ENCODE results near the gene FDPS. TPM values are rescaled to one million over a fixed set of nuclear protein-coding genes. Genes with fewer than 3 reads are reported as not detected.

The FDPS gene
- 100 to 1,000 TPM in 1 of 4 donors, 10 to 100 TPM in 3; 71.2 to 125 (median 81.0) TPM for total RNA-seq

GRCh38 chr1:155308493-155309422 is at the start of gene FDPS:
Gene FDPS, plus strand, starts transcription at chr1:155308866. Its CDS starts 924 bp downstream, at chr1:155309790.
- Histone ChIP-seq H3K4me1 (peaks cover 0 to 32% (median 14%) of the 10 kb centered on the region in 3 donors), H3K27ac (peak within 1 kb of the TSS; percentile 71 to 91 (median 89)), H3K4me3 (peak within 1 kb of the TSS; percentile 61 to 76), H3K27me3 (no peaks in the 10 kb centered on the region), H3K36me3 (peaks cover 0 to 34% of the 10 kb centered on the region in 2 donors), H3K9me3 (no peaks in the 10 kb centered on the region)
- WGBS, 2 donors (ENCODE audit: low coverage in 1 of 2): 0% methylated on average over 14 of the region's 51 CpGs
- TF ChIP-seq EP300 (IDR thresholded peaks at IDR 0.05) (no peak), POLR2A (IDR thresholded peaks at IDR 0.05) (peak; percentile 28 to 35), POLR2AphosphoS5 (IDR thresholded peaks at IDR 0.05) (peak; percentile 80)
- TF ChIP-seq, protein P1, sequence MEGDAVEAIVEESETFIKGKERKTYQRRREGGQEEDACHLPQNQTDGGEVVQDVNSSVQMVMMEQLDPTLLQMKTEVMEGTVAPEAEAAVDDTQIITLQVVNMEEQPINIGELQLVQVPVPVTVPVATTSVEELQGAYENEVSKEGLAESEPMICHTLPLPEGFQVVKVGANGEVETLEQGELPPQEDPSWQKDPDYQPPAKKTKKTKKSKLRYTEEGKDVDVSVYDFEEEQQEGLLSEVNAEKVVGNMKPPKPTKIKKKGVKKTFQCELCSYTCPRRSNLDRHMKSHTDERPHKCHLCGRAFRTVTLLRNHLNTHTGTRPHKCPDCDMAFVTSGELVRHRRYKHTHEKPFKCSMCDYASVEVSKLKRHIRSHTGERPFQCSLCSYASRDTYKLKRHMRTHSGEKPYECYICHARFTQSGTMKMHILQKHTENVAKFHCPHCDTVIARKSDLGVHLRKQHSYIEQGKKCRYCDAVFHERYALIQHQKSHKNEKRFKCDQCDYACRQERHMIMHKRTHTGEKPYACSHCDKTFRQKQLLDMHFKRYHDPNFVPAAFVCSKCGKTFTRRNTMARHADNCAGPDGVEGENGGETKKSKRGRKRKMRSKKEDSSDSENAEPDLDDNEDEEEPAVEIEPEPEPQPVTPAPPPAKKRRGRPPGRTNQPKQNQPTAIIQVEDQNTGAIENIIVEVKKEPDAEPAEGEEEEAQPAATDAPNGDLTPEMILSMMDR (IDR thresholded peaks at IDR 0.05): peak in 3 of 4 experiments; percentile 5 to 64 (median 64)
- ATAC-seq: peak; percentile 100

DNA sequence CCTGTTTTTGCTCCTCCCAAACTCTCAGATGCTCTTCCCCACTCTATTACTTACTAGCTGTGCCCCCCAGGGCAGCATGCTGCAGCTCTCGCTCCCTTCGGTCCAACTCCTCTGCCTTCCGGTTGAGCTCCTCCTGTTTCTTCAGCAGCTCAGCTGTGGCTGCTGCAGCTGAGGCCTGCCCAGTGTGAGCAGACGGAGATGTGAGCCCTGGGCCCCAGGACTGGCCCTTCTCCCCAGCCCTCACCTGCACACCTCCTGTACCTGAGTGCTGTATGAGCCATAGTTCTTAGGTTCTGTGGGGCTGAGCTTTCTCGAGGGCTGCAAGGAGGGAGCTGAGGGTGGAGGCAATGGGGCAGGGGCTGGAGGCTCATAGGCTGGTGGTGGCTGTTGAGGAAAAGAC is 48.4 kb upstream of the FDPS start:
- Histone ChIP-seq H3K27ac (peak overlapping the region in 2 of 4 donors; percentile 86), H3K4me3 (no peak overlapping the region), H3K36me3 (peaks cover 3 to 66% of the 10 kb centered on the region in 2 donors), H3K9me3 (no peaks in the 10 kb centered on the region), H3K4me1 (peaks cover 3 to 44% (median 14%) of the 10 kb centered on the region in 3 donors), H3K27me3 (no peaks in the 10 kb centered on the region)
- TF ChIP-seq POLR2A (IDR thresholded peaks at IDR 0.05) (no peak), POLR2AphosphoS5 (IDR thresholded peaks at IDR 0.05) (no peak)
- TF ChIP-seq, protein P1 (IDR thresholded peaks at IDR 0.05): no peak
- no CpG with 5 or more reads among the region's 5 CpGs for WGBS, 2 donors (ENCODE audit: low coverage in 1 of 2)
- ATAC-seq: no peak

DNA sequence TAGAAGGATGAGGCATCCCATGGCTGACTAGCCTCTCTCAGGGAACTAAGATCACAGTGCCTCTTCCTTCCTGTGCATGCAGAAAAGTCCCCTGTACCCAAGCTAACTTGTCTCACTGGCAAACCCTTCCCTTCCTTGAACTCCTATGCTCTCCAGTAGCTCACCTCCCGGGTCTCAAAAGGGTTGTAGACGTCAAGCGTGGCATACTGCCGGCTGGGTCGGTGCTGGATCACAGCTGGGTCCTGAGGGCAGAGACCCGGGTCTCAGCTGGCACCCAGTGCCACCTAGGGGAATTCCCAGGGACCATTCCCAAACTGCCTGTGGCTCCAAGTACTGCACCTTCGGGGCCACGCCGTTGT is 47.2 kb upstream of the FDPS start:
- H3K36me3 ChIP-seq: peaks cover 3 to 76% of the 10 kb centered on the region in 2 donors
- ATAC-seq: no peak

DNA sequence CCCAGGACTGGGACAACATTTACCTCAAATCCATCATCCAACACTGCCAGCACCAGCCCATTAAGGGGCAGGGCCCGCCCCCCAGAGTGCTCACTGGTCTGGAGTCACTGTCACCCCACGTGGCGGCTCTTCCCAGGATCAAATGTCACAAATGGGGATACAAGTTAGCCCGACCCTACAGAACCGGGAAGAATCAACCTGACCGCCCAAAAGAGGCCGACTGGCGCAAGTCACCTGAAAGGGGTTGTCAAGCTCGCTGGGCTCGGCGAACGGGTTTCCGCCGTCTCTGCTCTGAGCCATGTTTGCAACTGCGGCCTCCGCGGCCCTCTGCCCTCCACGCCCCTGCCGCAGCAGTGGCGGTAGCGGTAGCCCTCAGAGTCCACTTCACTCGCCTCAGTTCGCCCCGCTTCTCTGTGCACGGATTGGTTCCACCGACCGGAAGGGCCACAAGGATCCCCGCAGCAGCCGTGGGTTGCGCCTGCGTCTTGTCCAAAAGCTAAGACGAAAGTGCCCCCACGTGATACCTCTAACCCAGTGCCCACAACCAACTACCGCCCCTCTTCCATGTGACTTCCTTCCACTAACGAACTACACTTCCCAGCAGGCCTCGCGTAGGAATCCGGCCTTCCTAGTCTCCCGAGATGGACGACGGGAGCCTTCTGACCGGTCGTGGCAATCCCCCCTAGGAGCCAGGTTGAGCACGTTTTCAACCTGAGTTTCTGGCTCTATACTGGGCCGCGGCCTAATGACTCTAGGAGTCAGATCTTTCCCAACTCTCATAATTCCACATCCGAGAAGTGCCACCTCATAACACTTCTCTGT is 46.6 kb upstream of the FDPS start, which contains the start of gene SCAMP3:
SCAMP3 (minus strand) TSS at position 509 of the 822 bp plus-strand sequence; CDS start at position 300, 209 bp downstream.
- Histone ChIP-seq H3K36me3 (peaks cover 3 to 76% of the 10 kb centered on the region in 2 donors), H3K27me3 (no peaks in the 10 kb centered on the region), H3K4me3 (peak within 1 kb of the TSS; percentile 76 to 78), H3K4me1 (peaks cover 3 to 30% (median 14%) of the 10 kb centered on the region in 3 donors), H3K9me3 (no peaks in the 10 kb centered on the region), H3K27ac (peak within 1 kb of the TSS; percentile 62 to 91 (median 86))
- no peak for TF ChIP-seq EP300 (IDR thresholded peaks at IDR 0.05)
- TF ChIP-seq POLR2AphosphoS5 (IDR thresholded peaks at IDR 0.05): peak; percentile 86
- TF ChIP-seq POLR2A (IDR thresholded peaks at IDR 0.05): peak; percentile 69 to 70
- TF ChIP-seq, protein P1 (IDR thresholded peaks at IDR 0.05): no peak
- peak; percentile 99 for ATAC-seq
- WGBS, 2 donors (ENCODE audit: low coverage in 1 of 2): 0% methylated on average over 8 to 22 of the region's 47 CpGs

More for the DNA sequence above, 47.2 kb upstream of the FDPS start:
- no peaks in the 10 kb centered on the region for H3K27me3 ChIP-seq
- no peaks in the 10 kb centered on the region for H3K9me3 ChIP-seq
- peak overlapping the region; percentile 76 to 78 for H3K4me3 ChIP-seq
- TF ChIP-seq POLR2AphosphoS5 (IDR thresholded peaks at IDR 0.05) (no peak), POLR2A (IDR thresholded peaks at IDR 0.05) (no peak), EP300 (IDR thresholded peaks at IDR 0.05) (no peak)
- TF ChIP-seq, protein P1 (IDR thresholded peaks at IDR 0.05): no peak
- 0% methylated on average over 5 of the region's 9 CpGs; no CpG with 5 or more reads in 1 of the 2 donors for WGBS, 2 donors (ENCODE audit: low coverage in 1 of 2)
- H3K27ac ChIP-seq: peak overlapping the region; percentile 62 to 91 (median 86)
- peaks cover 3 to 35% (median 14%) of the 10 kb centered on the region in 3 donors for H3K4me1 ChIP-seq
